NB4 (cell line): Measurements from ENCODE around the gene SPATS2.

Source experiments
- DNase-seq: peaks from one replicate; pipeline ENCODE4 v3.0.0; 2010; ENCODE audit warnings: low read depth
- H3K4me3 ChIP-seq: one replicate; pipeline ENCODE4 v1.5.1; 2011; ENCODE audit warnings: mild to moderate bottlenecking, low read depth, low read length, moderate library complexity
- MYC ChIP-seq: IDR thresholded peaks from 2 replicates; pipeline ENCODE4 v1.6.1; 2011; ENCODE audit warnings: low read depth, low read length
- POLR2A ChIP-seq: IDR thresholded peaks from 2 replicates; pipeline ENCODE4 v1.6.1; 2011; ENCODE audit warnings: mild to moderate bottlenecking; ENCODE audit not compliant: insufficient read length; ENCODE audit errors: extremely low read depth
- TF ChIP-seq, protein P1 (sequence below): IDR thresholded peaks from one replicate; pipeline ENCODE4 v1.5.1; 2012; ENCODE audit warnings: low read depth, low read length
- TF ChIP-seq, protein P2 (sequence below): IDR thresholded peaks from 2 replicates; pipeline ENCODE4 v1.6.1; 2011; ENCODE audit warnings: low read depth, low read length

Gene SPATS2

DNA sequence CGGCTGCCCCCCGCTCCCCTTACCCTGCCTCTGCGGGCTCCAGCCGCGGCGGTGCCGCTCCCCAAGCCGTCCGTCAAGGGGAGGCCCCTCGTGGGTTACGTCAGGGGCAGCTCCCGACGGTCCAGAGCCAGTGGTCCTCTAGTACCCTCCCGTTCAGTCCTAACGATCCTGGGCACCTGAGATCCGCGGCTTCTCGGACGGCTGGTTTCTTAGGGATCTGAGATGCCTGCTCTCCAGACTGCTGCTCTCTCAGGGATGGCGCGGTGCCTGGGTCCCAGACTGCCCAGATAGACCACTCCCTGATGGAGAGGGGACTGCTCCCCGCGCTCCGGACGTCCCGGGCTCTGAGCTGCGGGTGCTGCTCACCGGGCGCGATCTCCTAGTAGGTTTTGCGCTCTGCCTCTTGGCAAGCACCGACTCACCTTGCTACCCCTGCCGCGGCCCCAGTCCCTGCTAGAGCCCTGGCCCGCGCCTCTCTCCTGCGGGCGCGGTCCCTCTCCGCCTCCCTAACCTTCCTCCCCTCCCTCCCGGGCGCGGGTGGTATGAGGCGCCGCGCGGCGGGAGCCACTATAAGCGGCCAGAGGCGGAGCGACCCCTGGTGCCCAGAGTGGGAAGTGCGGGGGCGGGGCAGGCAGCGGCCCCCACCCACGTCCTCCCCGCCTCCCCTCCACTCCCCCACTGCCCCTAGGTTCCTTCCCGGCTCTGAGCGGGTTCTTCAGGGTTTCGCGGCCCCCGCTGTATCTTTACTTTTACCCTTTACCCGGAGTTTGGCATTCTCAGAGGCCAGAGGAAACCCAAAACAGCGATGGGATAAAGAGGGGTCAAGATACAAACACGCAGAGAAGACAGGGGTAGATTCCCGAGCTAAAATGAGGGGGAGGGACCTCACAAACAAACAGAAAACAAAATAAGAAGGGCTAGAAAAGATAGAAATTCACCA lies 30.3 kb upstream of the SPATS2 start, which contains the start of gene C1QL4:
C1QL4 (minus strand) TSS at position 544 of the 940 bp plus-strand sequence. CDS start 711 bp downstream, outside the sequence.
- no peak for TF ChIP-seq POLR2A
- TF ChIP-seq, protein P1, sequence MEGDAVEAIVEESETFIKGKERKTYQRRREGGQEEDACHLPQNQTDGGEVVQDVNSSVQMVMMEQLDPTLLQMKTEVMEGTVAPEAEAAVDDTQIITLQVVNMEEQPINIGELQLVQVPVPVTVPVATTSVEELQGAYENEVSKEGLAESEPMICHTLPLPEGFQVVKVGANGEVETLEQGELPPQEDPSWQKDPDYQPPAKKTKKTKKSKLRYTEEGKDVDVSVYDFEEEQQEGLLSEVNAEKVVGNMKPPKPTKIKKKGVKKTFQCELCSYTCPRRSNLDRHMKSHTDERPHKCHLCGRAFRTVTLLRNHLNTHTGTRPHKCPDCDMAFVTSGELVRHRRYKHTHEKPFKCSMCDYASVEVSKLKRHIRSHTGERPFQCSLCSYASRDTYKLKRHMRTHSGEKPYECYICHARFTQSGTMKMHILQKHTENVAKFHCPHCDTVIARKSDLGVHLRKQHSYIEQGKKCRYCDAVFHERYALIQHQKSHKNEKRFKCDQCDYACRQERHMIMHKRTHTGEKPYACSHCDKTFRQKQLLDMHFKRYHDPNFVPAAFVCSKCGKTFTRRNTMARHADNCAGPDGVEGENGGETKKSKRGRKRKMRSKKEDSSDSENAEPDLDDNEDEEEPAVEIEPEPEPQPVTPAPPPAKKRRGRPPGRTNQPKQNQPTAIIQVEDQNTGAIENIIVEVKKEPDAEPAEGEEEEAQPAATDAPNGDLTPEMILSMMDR, result peak; percentile 86
- DNase-seq, result peak; percentile 86
- H3K4me3 ChIP-seq, result peak within 1 kb of the TSS; percentile 4

DNA sequence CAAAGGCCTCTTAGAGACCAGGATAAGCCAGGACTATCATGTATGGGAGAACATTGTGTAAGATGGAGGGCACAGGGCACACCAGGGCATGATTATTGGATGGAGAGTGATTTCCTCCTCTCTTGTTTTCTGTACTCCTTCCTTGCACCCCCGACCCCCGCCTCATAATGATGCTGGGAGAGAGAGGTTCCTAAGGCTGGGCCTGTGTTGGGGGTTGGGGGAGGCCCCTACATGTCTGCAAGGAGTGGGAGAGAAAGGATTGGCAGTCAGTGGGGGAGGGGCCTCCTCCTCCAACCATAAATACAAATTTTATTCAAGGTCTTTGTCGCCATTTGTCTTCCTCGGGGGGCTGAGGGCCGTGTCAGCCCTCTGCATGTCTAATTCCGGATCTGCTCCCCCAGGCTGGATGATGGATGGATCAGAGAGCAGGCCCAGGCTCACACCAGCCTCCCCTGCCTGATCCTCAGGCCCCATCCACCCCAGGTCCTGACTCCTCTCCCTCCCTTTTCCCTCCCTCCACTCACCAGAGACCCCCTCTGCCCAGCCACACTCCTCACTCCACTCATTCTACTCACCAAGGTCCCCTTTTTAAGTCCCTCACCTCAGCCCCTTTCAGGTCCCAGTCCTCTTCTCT lies 28.3 kb upstream of the SPATS2 start:
- TF ChIP-seq, protein P1, result no peak
- DNase-seq, result no peak
- H3K4me3 ChIP-seq, result no peak overlapping the region

DNA sequence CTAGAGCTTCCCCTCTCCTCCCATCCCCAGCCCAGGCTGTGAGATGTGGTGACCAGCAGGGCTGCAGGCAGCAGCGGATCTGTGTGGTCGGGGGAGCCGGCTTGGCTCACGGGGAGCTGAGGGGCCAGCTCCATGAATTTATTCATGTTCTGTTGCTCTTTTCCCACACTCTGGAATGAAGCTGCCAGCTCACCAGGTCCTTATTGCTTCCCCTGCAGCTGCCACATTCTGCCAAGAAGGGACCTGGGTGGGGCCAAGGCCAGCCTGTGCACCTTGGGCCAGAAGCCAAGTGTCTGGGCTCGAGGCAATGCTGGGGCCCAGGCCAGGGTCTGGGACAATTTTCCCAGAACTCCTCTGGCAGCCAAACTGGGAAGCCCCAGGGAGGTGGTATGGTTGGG lies 27.8 kb upstream of the SPATS2 start:
- H3K4me3 ChIP-seq, result no peak overlapping the region
- TF ChIP-seq MYC, result no peak
- TF ChIP-seq, protein P1, result no peak
- TF ChIP-seq, protein P2, sequence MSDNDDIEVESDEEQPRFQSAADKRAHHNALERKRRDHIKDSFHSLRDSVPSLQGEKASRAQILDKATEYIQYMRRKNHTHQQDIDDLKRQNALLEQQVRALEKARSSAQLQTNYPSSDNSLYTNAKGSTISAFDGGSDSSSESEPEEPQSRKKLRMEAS, result no peak
- no peak for TF ChIP-seq POLR2A
- DNase-seq, result no peak

DNA sequence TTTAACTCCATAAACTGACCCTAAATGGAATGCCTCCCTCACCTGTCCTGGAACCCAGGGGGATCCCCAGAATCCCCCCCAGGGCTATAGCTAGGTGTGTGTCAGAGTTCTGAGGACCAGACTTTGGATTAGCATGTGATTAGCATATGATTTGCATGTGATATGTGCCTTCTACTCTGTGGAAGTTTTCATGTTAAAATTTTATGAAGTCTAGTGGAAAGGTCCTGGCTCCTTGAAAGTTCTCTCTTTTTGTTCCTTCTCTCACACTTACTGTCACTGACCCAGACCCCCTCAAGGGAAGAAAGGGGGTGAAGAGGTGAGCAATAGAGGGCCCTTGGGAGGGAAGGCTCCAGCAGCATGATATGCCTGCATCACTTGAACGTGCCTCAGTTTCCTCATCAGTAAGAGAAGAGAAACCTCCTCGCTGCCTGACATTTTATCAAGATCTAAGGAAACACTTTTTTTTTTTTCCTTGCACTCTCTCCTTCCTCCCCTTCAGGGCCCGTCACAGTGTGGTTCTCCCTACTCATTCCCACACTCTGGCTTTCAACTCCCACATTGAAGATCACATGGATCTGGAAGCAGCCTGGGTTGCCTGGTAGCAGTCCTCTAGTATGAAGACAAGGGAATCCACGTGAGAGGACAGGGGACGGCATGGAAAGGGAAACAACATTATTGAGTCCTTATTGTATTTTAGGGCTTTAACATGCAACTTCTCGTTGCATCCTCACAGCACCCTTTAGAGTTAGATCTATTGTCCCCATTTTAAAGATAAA lies 27.0 kb upstream of the SPATS2 start:
- TF ChIP-seq, protein P2, result no peak
- TF ChIP-seq MYC, result no peak
- no peak for TF ChIP-seq POLR2A
- TF ChIP-seq, protein P1, result no peak
- DNase-seq, result no peak
- H3K4me3 ChIP-seq, result no peak overlapping the region

DNA sequence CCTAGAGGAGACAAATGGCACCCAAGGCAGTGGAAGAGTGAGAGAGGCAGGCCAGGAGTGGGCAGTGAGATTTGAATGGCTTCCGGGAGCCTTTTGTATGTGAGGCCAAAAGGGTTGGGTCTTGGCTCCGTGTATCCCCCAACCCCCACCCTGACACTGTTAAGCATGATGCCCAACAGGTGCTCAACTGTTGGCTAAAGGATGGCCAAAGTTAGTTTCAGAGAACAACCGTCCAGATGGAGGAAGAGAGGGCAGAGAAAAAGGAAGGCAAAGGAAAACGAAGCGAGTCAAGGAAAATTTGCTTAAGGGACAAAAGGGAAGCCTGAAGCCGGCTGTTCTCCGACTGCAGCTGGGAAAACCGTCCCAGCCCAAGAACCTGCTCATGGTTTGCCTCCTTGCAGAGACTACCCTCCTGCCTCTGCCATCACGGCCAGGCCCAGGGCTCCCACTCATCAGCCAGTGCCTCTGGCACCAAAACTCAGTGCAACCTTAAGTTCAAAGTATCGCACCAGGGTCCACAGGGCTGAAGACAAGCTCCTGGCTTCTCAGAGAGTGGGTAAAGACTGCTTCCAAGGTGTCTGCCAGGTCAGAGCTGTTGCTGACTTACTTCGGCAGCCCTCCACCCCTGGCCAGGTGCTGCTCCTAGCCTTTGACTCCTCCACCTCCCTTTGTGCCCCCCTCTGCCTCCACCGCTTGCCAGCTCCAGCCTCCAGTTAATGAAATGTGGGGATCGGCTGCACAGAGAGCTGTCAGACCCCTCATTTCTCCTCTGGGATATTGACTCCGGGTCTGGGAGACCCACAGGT lies 26.1 kb upstream of the SPATS2 start:
- no peak for DNase-seq
- no peak overlapping the region for H3K4me3 ChIP-seq
- TF ChIP-seq POLR2A (no peak), MYC (no peak)
- TF ChIP-seq, protein P2, result no peak
- TF ChIP-seq, protein P1, result no peak
